IPS DF 4.7 (cell line): ENCODE measurements around the gene PDE1C.
"Not testable (repeated sequence)": the region's sequence is repeated elsewhere in the genome, so short reads cannot be mapped to it uniquely, and the experiment has no call there.

Experiments
- DNase-seq: peaks from one replicate; pipeline ENCODE4 v3.0.0-alpha.2; 2013; ENCODE audit warnings: low spot score; ENCODE audit errors: extremely low read depth

PDE1C gene

GRCh38 chr7:31852462-31852861, 217.7 kb downstream of the PDE1C start:
- DNase-seq: no peak

- DNase-seq: no peak
These were observed 219.1 kb downstream of the PDE1C start for GRCh38 chr7:31851119-31851518.

GRCh38 chr7:31850601-31851000, 219.6 kb downstream of the PDE1C start:
- no peak for DNase-seq

- DNase-seq: no peak
These were observed 220.1 kb downstream of the PDE1C start for GRCh38 chr7:31850066-31850465.

DNA sequence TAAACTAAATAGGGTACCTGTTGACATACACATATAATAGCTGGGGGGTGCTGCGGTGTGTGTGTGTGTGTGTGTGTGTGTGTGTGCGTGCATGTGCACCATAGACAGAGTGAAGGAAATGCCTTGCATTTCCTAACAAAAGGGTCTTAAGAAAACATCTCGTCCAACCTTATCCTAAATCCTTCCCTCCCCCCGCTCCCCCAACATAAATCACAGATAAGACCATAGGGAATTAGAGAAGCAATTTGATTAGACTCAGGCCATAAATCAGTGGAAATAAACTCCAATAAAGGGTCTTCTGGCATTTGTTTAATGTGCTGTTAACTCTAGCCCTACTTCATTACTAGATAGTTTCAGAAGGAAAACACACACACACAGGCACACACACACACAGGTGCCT, 234.7 kb downstream of the PDE1C start:
- DNase-seq: no peak

- not testable (repeated sequence) for DNase-seq
These were observed 236.6 kb downstream of the PDE1C start for GRCh38 chr7:31833625-31834024.

DNA sequence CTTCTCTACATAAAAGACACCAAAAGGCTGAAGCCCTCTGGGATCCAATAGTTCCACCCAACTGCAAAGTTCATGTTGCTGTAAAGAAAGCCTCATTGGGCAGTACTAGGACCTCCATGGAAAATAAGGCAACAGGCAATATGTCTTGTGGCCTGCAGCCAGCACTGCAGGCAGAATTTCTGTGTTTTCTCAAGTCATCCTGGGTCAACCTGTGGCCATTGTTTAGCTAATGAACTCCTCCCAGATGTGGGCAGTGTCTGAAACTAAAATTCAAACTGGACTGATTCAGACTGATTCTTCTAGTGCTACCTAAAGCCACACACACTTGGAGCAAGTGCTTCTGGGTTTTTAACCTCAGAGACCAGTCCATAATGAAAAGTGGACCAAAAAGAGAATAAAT, 241.7 kb downstream of the PDE1C start:
- no peak for DNase-seq

DNA sequence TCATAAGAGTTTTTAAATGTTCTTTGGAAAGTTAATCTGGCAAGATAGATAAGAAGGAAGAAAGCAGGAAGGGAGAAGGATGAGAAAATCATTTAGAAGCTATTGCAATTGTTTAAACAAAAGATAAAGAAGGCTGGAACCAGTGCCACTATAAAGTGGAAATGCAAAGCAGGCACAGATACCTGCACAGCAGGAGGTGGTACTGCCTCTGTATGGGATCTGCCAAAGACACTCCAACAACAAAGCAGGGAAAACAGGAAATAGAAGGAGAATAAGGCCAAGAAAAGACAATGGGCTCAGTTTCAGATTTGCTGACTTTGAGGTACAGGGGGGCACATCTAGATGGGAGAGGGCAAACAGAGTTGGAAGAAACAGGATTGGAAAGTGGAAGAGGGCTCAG, 244.6 kb downstream of the PDE1C start:
- DNase-seq: no peak

GRCh38 chr7:31819031-31819430, 251.2 kb downstream of the PDE1C start:
- no peak for DNase-seq

DNA sequence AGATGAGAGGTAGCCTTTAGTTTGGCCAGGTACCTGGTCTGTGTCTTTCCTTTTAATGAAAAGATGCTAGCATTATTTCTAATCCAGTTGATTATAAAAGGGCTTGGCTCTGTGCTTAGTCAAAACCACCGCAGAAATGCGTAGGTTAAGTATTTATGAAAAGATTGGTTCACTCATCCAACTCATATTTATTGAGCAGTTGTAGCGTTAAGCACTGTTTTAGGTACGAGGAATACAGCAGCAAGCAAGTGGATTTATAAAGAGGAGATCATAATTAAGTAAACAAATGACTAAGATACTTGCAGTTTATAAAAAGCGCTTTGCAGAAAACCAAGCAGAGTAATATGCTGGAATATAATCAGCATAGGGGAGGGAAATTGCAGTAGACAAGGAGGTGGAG, 253.4 kb downstream of the PDE1C start:
- no peak for DNase-seq

DNA sequence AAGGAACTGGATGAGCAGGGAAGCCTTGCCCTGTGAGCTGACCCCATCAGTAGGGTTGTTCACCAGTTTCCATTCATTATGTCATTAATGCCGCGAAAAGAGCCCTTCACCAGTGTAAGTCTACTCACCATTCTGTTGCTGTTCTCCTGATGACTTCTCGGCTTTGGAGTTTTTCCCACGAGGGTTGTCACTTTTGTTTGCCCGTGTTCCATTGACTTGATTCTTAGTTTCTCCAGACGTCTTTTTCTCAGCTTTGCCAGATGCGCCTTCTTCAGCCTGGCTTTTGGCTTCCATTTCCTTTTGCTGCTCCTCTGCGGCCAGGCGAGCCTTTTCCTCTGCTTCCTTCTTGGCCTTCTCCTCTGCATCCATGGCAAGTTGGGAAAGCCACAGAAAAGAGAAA, 254.4 kb downstream of the PDE1C start:
- DNase-seq: no peak

- no peak for DNase-seq
These were observed 256.0 kb downstream of the PDE1C start for GRCh38 chr7:31814187-31814586.

DNA sequence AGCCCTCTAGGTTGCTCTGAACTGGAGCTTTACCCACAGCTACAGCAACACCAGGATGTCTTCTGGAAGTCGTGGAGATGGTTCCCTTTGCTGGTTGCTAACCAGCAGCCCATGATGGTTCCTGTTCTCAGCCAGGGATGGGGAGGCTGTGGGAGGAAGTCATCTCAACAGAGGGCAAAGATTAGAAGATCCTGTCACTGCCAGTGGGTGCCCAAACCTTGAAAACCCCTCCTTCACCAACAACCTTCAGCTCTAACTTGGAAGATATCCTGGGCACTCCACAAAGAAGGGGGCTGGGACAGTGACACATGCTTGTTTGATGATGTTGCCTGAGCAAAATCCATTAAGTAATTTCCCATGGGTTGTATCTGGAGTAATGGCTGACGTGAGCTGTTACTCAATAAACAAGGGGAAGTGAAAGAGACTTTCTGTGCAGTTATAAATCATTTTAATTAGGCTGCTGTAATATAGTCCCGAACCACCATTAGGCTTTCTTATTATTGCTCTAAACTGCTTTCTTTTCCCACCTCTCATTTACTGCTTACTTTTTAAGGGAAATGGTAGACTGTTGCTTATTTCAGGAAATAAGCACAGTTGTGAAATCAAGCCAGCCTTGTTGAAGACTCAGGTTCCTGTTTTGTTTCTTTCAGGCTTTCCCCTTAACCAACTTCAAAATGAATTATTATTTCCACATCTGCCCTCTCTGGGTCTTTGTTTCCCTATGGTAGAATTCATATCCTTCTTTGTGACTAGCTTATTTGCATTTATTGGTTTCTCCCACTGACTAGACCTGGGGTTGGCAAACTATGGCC, 258.4 kb downstream of the PDE1C start:
- DNase-seq: no peak

GRCh38 chr7:31805209-31805818, 264.9 kb downstream of the PDE1C start:
- no peak for DNase-seq

- DNase-seq: no peak
These were observed 273.8 kb downstream of the PDE1C start for GRCh38 chr7:31796375-31796774.

DNA sequence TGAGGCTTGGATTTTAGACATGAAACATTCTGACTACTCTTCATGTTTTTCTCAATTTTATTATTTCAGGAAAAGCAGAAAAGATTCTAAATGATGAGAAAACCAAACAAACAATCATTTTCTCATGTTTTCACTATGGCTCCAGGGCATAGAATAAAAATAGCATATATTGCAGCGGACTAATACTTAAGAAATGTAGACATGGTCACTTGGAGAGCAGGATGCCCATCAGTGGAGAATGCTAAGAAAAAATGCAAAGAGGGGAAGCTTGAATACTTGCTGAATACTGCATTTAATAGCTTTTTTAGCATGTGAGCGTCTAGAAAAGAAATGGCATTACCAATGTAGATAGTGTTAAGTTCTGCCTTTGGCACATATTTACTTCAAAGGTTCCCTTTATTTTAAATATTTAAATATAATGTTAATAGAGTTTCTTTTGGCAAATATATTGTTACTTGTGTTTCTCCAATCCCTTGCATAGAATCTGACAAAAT, 275.3 kb downstream of the PDE1C start:
- no peak for DNase-seq

- no peak for DNase-seq
These were observed 278.3 kb downstream of the PDE1C start for GRCh38 chr7:31791881-31792280.

- DNase-seq: no peak
These were observed 281.1 kb downstream of the PDE1C start for GRCh38 chr7:31788883-31789680.

DNA sequence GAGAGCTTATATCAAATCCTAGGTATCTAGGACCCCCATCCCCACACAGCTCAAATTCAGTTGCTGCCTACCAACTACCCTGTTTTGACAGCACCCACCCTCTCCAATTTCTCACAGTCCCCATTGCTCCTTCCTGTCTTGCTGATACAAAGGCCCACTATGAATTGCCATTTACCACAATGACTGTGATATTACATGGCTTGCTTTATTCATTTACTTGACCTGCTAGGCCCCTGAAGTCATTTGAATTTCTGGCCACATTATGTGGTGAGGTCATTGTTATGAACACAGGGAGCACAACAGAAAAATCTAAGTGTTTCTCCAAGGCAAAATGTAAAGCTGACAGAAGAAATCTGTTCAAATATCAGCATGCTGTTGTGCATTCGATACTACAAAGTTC, 281.8 kb downstream of the PDE1C start:
- DNase-seq: no peak

- no peak for DNase-seq
These were observed 283.9 kb downstream of the PDE1C start for GRCh38 chr7:31786326-31786725.

GRCh38 chr7:31785101-31785500, 285.1 kb downstream of the PDE1C start:
- no peak for DNase-seq

GRCh38 chr7:31783221-31783620, 287.0 kb downstream of the PDE1C start:
- no peak for DNase-seq
